Panc1 (cell line): ENCODE data around the gene MAML1. TPM values are rescaled to one million over a fixed set of nuclear protein-coding genes. Genes with fewer than 3 reads are reported as not detected.
A peak's percentile ranks its signal among the peaks of the same experiment; 100 is the strongest.

ENCODE experiments used
- ATAC-seq: fragments of 200-7000 bp; cut with Tn5 transposase; 2 replicates; pipeline ENCODE4 v1.9.1; 2020; ENCODE audit warnings: mild to moderate bottlenecking, moderate library complexity
- BruUV-seq: library from RNA; stranded (reverse); fragments of 400-500 nt; replicated peaks from 2 replicates; lab custom pipeline; 2021; lab: Mats Ljungman, UMichigan
- CTCF ChIA-PET: fragments of 300-600 bp; sonication (Branson Sonifier 250); formaldehyde crosslinking; loops from one replicate; lab custom pipeline; 2022; ENCODE audit warnings: antibody characterized with exemption; lab: Charles Lee
- POLR2A ChIA-PET: fragments of 300-600 bp; sonication (Branson Sonifier 250); formaldehyde crosslinking; loops from one replicate; lab custom pipeline; 2022; ENCODE audit warnings: antibody characterized with exemption; lab: Charles Lee
- DNase-seq: peaks from one replicate; pipeline ENCODE4 v3.0.0-alpha.2; 2010; ENCODE audit warnings: low read depth, low spot score
- H3K27ac ChIP-seq: 2 replicates; pipeline ENCODE4 v1.5.1; 2011; ENCODE audit warnings: mild to moderate bottlenecking, low read length, inconsistent platforms
- H3K27me3 ChIP-seq: fragments of 200-500 bp; sonication (Bioruptor generic); 2 replicates; pipeline ENCODE4 v1.6.0; 2014; ENCODE audit warnings: low read length, inconsistent platforms; ENCODE audit not compliant: control insufficient read depth, insufficient read depth
- H3K36me3 ChIP-seq: fragments of 200-500 bp; sonication (Bioruptor generic); 2 replicates; pipeline ENCODE4 v1.5.1; 2014; ENCODE audit warnings: inconsistent platforms, mild to moderate bottlenecking, low read length, moderate library complexity; ENCODE audit not compliant: control insufficient read depth, insufficient read depth
- H3K4me1 ChIP-seq: 2 replicates; pipeline ENCODE4 v1.5.1; 2011; ENCODE audit warnings: inconsistent platforms, mild to moderate bottlenecking, low read length, moderate library complexity; ENCODE audit not compliant: control insufficient read depth, insufficient read depth
- H3K4me3 ChIP-seq, 2 experiments: 2 replicates each; pipeline ENCODE4 v1.5.1; 2011 to 2012; ENCODE audit warnings: low read depth in 2 of 2, low read length in 2 of 2, mild to moderate bottlenecking in 2 of 2, inconsistent platforms in 1 of 2, moderate library complexity in 1 of 2
- H3K9me3 ChIP-seq: fragments of 200-500 bp; sonication (Bioruptor generic); 2 replicates; pipeline ENCODE4 v1.5.1; 2014; ENCODE audit warnings: low read depth, mild to moderate bottlenecking, inconsistent platforms, low read length, moderate library complexity; ENCODE audit not compliant: control insufficient read depth, insufficient read depth
- POLR2AphosphoS5 ChIP-seq: IDR thresholded peaks from 2 replicates; pipeline ENCODE4 v1.6.1; 2012; ENCODE audit warnings: mild to moderate bottlenecking, low read depth, low read length, moderate library complexity
- SIN3A ChIP-seq: IDR thresholded peaks from 2 replicates; pipeline ENCODE4 v1.6.1; 2012; ENCODE audit warnings: low read depth, mild to moderate bottlenecking, low read length, moderate library complexity, borderline replicate concordance; ENCODE audit not compliant: insufficient read depth
- TCF7L2 ChIP-seq: IDR thresholded peaks from 2 replicates; pipeline ENCODE4 v1.6.1; 2011; ENCODE audit warnings: mild to moderate bottlenecking, low read depth, low read length, inconsistent platforms
- in situ Hi-C: cut with HindIII; loops from 2 replicates; pipeline ENCODE4 v1.10.0; 2016; ENCODE audit warnings: low sequenced_read_pairs, low pct_unique_long_range_greater_than_20kb
- intact Hi-C: fragments of 100-400 bp; cut with micrococcal nuclease; formaldehyde crosslinking; loops from one replicate; pipeline ENCODE4 v1.10.0; 2022; ENCODE audit not compliant: unreplicated experiment
- total RNA-seq: library from RNA; stranded (reverse); gene quantifications from one replicate; pipeline ENCODE4 v1.2.1, GENCODE V29; 2021; ENCODE audit not compliant: unreplicated experiment
- TF ChIP-seq, protein P1 (sequence below): fragments of 450-650 bp; IDR thresholded peaks from 2 replicates; pipeline ENCODE4 v1.5.1; 2017; ENCODE audit warnings: mild to moderate bottlenecking
- TF ChIP-seq, protein P2 (sequence below), 2 experiments: IDR thresholded peaks; 2 replicates each; pipeline ENCODE4 v1.6.1; 2011 to 2012; ENCODE audit warnings: low read depth in 2 of 2, control low read depth in 1 of 2, low read length in 1 of 2, mild to moderate bottlenecking in 1 of 2, moderate library complexity in 1 of 2; ENCODE audit not compliant: insufficient read depth in 1 of 2

Gene MAML1
- total RNA-seq, 1 experiment from 2014 or later, result 31.3 TPM

DNA sequence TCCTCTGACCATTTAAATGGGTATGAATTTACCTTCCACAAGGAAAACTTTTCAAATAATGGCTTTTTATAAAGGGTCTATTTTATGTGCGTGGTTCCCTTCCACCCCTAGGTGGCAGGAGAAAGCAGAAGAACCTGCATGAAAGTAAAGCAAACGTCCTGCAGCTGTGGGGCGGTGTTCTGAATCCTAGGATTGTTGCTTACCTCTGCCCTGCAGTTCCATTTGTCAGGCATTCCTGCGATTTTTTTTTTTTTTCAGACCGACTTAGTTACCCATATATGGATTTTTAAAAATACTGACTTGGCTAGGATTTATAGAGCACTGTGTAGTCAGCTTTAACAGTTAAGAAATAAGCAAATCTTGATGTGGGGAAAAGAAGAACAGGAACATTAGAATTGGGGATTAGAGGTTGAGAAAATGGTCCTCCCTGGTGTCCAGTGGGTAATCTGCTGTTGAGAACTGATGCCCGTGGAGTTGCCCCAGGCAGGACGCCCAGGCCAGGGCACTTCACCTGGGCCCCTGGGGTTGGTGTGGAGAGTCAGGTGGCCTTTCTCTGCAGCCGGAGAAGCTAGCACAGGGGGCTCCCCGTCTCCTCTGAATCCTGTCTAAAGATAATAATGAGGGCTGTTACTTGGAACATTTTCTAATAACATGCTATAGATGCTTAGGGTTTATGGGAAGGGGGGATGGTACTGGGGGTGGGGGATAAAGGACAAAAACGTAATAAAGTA is 30.8 kb downstream of the MAML1 start:
- Histone ChIP-seq H3K4me1 (peaks cover 36% of the 10 kb centered on the region), H3K4me3 (no peak overlapping the region), H3K27me3 (no peaks in the 10 kb centered on the region), H3K27ac (0 out of 2 replicates have a peak overlapping the region, but pooled peaks have one; percentile 40), H3K9me3 (no peaks in the 10 kb centered on the region), H3K36me3 (peaks cover 2% of the 10 kb centered on the region; the same call in 1 of the 2 replicates)
- TF ChIP-seq, protein P1, sequence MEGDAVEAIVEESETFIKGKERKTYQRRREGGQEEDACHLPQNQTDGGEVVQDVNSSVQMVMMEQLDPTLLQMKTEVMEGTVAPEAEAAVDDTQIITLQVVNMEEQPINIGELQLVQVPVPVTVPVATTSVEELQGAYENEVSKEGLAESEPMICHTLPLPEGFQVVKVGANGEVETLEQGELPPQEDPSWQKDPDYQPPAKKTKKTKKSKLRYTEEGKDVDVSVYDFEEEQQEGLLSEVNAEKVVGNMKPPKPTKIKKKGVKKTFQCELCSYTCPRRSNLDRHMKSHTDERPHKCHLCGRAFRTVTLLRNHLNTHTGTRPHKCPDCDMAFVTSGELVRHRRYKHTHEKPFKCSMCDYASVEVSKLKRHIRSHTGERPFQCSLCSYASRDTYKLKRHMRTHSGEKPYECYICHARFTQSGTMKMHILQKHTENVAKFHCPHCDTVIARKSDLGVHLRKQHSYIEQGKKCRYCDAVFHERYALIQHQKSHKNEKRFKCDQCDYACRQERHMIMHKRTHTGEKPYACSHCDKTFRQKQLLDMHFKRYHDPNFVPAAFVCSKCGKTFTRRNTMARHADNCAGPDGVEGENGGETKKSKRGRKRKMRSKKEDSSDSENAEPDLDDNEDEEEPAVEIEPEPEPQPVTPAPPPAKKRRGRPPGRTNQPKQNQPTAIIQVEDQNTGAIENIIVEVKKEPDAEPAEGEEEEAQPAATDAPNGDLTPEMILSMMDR, result peak; percentile 96
- TF ChIP-seq, protein P2, sequence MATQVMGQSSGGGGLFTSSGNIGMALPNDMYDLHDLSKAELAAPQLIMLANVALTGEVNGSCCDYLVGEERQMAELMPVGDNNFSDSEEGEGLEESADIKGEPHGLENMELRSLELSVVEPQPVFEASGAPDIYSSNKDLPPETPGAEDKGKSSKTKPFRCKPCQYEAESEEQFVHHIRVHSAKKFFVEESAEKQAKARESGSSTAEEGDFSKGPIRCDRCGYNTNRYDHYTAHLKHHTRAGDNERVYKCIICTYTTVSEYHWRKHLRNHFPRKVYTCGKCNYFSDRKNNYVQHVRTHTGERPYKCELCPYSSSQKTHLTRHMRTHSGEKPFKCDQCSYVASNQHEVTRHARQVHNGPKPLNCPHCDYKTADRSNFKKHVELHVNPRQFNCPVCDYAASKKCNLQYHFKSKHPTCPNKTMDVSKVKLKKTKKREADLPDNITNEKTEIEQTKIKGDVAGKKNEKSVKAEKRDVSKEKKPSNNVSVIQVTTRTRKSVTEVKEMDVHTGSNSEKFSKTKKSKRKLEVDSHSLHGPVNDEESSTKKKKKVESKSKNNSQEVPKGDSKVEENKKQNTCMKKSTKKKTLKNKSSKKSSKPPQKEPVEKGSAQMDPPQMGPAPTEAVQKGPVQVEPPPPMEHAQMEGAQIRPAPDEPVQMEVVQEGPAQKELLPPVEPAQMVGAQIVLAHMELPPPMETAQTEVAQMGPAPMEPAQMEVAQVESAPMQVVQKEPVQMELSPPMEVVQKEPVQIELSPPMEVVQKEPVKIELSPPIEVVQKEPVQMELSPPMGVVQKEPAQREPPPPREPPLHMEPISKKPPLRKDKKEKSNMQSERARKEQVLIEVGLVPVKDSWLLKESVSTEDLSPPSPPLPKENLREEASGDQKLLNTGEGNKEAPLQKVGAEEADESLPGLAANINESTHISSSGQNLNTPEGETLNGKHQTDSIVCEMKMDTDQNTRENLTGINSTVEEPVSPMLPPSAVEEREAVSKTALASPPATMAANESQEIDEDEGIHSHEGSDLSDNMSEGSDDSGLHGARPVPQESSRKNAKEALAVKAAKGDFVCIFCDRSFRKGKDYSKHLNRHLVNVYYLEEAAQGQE (IDR thresholded peaks at IDR 0.05; ENCODE audit: insufficient read depth in 1 of 2, low read depth in 2 of 2, low read length in 1 of 2), result no peak
- DNase-seq, result peak; percentile 55
- intact Hi-C loops, result no loop called here
- POLR2A ChIA-PET, result interaction anchor here (0.7 kb wide), 1 partner anchor 64 kb away, joined by 6 read pairs; no protein-coding TSS in a partner anchor
- no TSS peak for BruUV-seq
- in situ Hi-C loops, result no loop called here
- CTCF ChIA-PET, result interaction anchor here (0.5 to 1.4 kb wide), 6 partner anchors 8 to 57 kb away, joined by 3 to 5 read pairs (median 3); partner anchors contain the start of gene SQSTM1
- ATAC-seq, result peak; percentile 80

DNA sequence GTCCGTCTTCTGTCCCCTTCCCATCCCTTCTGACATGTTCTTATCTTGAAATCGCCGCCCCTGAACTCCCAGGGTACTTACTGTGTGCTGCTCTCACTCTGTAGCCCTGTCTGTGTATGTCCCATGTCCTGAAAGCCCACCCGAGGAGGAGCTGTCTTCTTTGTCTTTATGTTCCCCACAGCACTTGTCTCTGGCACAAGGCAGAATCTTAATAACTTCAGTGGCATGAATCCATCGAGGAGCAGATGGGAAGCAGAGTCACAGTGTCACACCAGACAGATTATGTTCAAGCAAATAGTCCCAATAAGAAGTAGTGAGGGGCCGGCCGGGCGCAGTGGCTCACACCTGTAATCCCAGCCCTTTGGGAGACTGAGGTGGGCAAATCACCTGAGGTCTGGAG is 31.4 kb downstream of the MAML1 start:
- POLR2A ChIA-PET, result no interaction called here
- CTCF ChIA-PET, result interaction anchor here (0.5 kb wide), 1 partner anchor 23 kb away, joined by 3 read pairs; no protein-coding TSS in a partner anchor
- TF ChIP-seq, protein P1, result no peak
- no peak for TF ChIP-seq POLR2AphosphoS5
- TF ChIP-seq TCF7L2, result no peak
- no peak for TF ChIP-seq SIN3A
- TF ChIP-seq, protein P2 (IDR thresholded peaks at IDR 0.05; ENCODE audit: insufficient read depth in 1 of 2, low read depth in 2 of 2, low read length in 1 of 2), result no peak
- BruUV-seq, result no TSS peak
- no peak for ATAC-seq
- H3K4me1 ChIP-seq, result peaks cover 36% of the 10 kb centered on the region
- intact Hi-C loops, result no loop called here
- H3K27me3 ChIP-seq, result no peaks in the 10 kb centered on the region
- no peaks in the 10 kb centered on the region for H3K9me3 ChIP-seq
- no peak overlapping the region for H3K27ac ChIP-seq
- in situ Hi-C loops, result no loop called here
- peaks cover 2% of the 10 kb centered on the region; the same call in 1 of the 2 replicates for H3K36me3 ChIP-seq
- no peak overlapping the region for H3K4me3 ChIP-seq
- DNase-seq, result no peak
